ENCODE measurements around the gene TMEM97. TPM values are rescaled to one million over a fixed set of nuclear protein-coding genes. Genes with fewer than 3 reads are reported as not detected.

The TMEM97 gene
- total and polyA plus RNA-seq, 9 of the 15 experiments (the other 6 are each of a cell fraction or from before 2014, with no cell fraction given) = 34.6 to 121 (median 76.0) TPM

GRCh38 chr17:28346746-28347246, 27.8 kb downstream of the TMEM97 start (continued):
- peak; percentile 51 to 61 for TF ChIP-seq KDM1A (IDR thresholded peaks at IDR 0.05)
- TF ChIP-seq, protein P1, sequence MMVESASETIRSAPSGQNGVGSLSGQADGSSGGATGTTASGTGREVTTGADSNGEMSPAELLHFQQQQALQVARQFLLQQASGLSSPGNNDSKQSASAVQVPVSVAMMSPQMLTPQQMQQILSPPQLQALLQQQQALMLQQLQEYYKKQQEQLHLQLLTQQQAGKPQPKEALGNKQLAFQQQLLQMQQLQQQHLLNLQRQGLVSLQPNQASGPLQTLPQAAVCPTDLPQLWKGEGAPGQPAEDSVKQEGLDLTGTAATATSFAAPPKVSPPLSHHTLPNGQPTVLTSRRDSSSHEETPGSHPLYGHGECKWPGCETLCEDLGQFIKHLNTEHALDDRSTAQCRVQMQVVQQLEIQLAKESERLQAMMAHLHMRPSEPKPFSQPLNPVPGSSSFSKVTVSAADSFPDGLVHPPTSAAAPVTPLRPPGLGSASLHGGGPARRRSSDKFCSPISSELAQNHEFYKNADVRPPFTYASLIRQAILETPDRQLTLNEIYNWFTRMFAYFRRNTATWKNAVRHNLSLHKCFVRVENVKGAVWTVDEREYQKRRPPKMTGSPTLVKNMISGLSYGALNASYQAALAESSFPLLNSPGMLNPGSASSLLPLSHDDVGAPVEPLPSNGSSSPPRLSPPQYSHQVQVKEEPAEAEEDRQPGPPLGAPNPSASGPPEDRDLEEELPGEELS (CRISPR knock-in tag; IDR thresholded peaks at IDR 0.05; ENCODE audit: borderline replicate concordance) = no peak
- no peak for TF ChIP-seq LARP7 (IDR thresholded peaks at IDR 0.05)
- TF ChIP-seq MAFK (IDR thresholded peaks at IDR 0.05; ENCODE audit: low read length) = no peak
- no peak for TF ChIP-seq POLR3G (IDR thresholded peaks at IDR 0.05; ENCODE audit: extremely low read depth, insufficient read length, insufficient replicate concordance)
- no peak for TF ChIP-seq ZNF589 (CRISPR knock-in tag; IDR thresholded peaks at IDR 0.05; ENCODE audit: low read depth)
- no peak for TF ChIP-seq MIER1 (IDR thresholded peaks at IDR 0.05; ENCODE audit: low read depth)
- no peak for TF ChIP-seq KLF16 (IDR thresholded peaks at IDR 0.05)
- no peak for TF ChIP-seq ZNF41 (CRISPR knock-in tag; conservative IDR thresholded peaks at IDR 0.05)
- TF ChIP-seq OTX1 (CRISPR knock-in tag; IDR thresholded peaks at IDR 0.05) = no peak
- peak; percentile 59; the same call in 1 of the 2 replicates for TF ChIP-seq REST (IDR thresholded peaks at IDR 0.05; ENCODE audit: borderline replicate concordance)
- TF ChIP-seq REST (CRISPR knock-in tag; IDR thresholded peaks at IDR 0.05; ENCODE audit: low read depth) = no peak
- no peak for TF ChIP-seq ZNF316 (IDR thresholded peaks at IDR 0.05)
- no peak for TF ChIP-seq ZNF140 (CRISPR knock-in tag; IDR thresholded peaks at IDR 0.05)
- TF ChIP-seq, protein P2, sequence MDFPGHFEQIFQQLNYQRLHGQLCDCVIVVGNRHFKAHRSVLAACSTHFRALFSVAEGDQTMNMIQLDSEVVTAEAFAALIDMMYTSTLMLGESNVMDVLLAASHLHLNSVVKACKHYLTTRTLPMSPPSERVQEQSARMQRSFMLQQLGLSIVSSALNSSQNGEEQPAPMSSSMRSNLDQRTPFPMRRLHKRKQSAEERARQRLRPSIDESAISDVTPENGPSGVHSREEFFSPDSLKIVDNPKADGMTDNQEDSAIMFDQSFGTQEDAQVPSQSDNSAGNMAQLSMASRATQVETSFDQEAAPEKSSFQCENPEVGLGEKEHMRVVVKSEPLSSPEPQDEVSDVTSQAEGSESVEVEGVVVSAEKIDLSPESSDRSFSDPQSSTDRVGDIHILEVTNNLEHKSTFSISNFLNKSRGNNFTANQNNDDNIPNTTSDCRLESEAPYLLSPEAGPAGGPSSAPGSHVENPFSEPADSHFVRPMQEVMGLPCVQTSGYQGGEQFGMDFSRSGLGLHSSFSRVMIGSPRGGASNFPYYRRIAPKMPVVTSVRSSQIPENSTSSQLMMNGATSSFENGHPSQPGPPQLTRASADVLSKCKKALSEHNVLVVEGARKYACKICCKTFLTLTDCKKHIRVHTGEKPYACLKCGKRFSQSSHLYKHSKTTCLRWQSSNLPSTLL (IDR thresholded peaks at IDR 0.05) = no peak
- TF ChIP-seq NR2C2 (CRISPR knock-in tag; IDR thresholded peaks at IDR 0.05) = no peak
- peak; percentile 16; the same call in 1 of the 2 replicates for TF ChIP-seq NR2C2 (tag; IDR thresholded peaks at IDR 0.05)

All from K562 (cell line).